KMS-11 (cell line): ENCODE measurements around the gene UBP1.
A peak's percentile ranks its signal among the peaks of the same experiment; 100 is the strongest.
"Not testable (repeated sequence)": the region's sequence is repeated elsewhere in the genome, so short reads cannot be mapped to it uniquely, and the experiment has no call there.

ENCODE experiments used
- H2AFZ ChIP-seq: fragments of 200-600 bp; sonication (generic); 2 replicates; pipeline ENCODE4 v1.6.1; 2016; ENCODE audit warnings: antibody characterized with exemption, mixed run types, low read depth
- H3K27ac ChIP-seq: fragments of 200-600 bp; sonication (generic); 2 replicates; pipeline ENCODE4 v1.6.1; 2016; ENCODE audit warnings: mild to moderate bottlenecking, mixed run types
- H3K27me3 ChIP-seq: fragments of 200-600 bp; sonication (generic); 2 replicates; pipeline ENCODE4 v1.6.1; 2017; ENCODE audit warnings: mild to moderate bottlenecking, low read depth, mixed run types, moderate library complexity; ENCODE audit not compliant: insufficient read depth
- H3K36me3 ChIP-seq: fragments of 200-600 bp; sonication (generic); 2 replicates; pipeline ENCODE4 v1.6.1; 2017; ENCODE audit warnings: mild to moderate bottlenecking, mixed run types; ENCODE audit not compliant: insufficient read depth
- H3K4me1 ChIP-seq: fragments of 200-600 bp; sonication (generic); 2 replicates; pipeline ENCODE4 v1.6.1; 2016; ENCODE audit warnings: mild to moderate bottlenecking, low read depth, mixed run types; ENCODE audit not compliant: poor library complexity, severe bottlenecking
- H3K4me2 ChIP-seq: fragments of 200-600 bp; sonication (generic); 2 replicates; pipeline ENCODE4 v1.7.0; 2016; ENCODE audit warnings: mild to moderate bottlenecking, mixed run types
- H3K4me3 ChIP-seq: fragments of 200-600 bp; sonication (generic); IDR thresholded peaks from 2 replicates; pipeline ENCODE4 v1.6.1; 2017; ENCODE audit warnings: low read depth, low read length, mixed read lengths; ENCODE audit not compliant: insufficient read depth
- H3K79me2 ChIP-seq: fragments of 200-600 bp; sonication (generic); 2 replicates; pipeline ENCODE4 v1.6.1; 2016; ENCODE audit warnings: low read depth, mixed run types; ENCODE audit not compliant: insufficient read depth
- H3K9ac ChIP-seq: fragments of 200-600 bp; sonication (generic); 2 replicates; pipeline ENCODE4 v1.6.1; 2016; ENCODE audit warnings: mild to moderate bottlenecking, mixed run types
- H4K20me1 ChIP-seq: fragments of 200-600 bp; sonication (generic); 2 replicates; pipeline ENCODE4 v1.6.1; 2016; ENCODE audit warnings: mild to moderate bottlenecking, mixed run types; ENCODE audit not compliant: insufficient read depth
- TF ChIP-seq, protein P1 (sequence below): fragments of 200-600 bp; sonication (generic); conservative IDR thresholded peaks from 2 replicates; pipeline ENCODE4 v1.6.1; 2017; ENCODE audit warnings: low read depth, mild to moderate bottlenecking, antibody characterized with exemption, low read length, moderate library complexity, mixed read lengths

UBP1 gene

GRCh38 chr3:33430061-33430460, 10.1 kb downstream of the UBP1 start:
- H3K4me1 ChIP-seq = peaks cover 45% of the 10 kb centered on the region
- no peak overlapping the region for H3K27ac ChIP-seq
- no peak overlapping the region for H3K9ac ChIP-seq
- H3K4me2 ChIP-seq = peak overlapping the region; percentile 17; the same call in 1 of the 2 replicates
- H3K36me3 ChIP-seq = no peaks in the 10 kb centered on the region
- H3K79me2 ChIP-seq = peaks cover 96% of the 10 kb centered on the region
- no peak overlapping the region for H3K4me3 ChIP-seq
- TF ChIP-seq, protein P1, sequence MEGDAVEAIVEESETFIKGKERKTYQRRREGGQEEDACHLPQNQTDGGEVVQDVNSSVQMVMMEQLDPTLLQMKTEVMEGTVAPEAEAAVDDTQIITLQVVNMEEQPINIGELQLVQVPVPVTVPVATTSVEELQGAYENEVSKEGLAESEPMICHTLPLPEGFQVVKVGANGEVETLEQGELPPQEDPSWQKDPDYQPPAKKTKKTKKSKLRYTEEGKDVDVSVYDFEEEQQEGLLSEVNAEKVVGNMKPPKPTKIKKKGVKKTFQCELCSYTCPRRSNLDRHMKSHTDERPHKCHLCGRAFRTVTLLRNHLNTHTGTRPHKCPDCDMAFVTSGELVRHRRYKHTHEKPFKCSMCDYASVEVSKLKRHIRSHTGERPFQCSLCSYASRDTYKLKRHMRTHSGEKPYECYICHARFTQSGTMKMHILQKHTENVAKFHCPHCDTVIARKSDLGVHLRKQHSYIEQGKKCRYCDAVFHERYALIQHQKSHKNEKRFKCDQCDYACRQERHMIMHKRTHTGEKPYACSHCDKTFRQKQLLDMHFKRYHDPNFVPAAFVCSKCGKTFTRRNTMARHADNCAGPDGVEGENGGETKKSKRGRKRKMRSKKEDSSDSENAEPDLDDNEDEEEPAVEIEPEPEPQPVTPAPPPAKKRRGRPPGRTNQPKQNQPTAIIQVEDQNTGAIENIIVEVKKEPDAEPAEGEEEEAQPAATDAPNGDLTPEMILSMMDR = no peak
- H4K20me1 ChIP-seq = peaks cover 28% of the 10 kb centered on the region
- H2AFZ ChIP-seq = no peak overlapping the region
- H3K27me3 ChIP-seq = no peaks in the 10 kb centered on the region

GRCh38 chr3:33429306-33429705, 10.9 kb downstream of the UBP1 start:
- H3K36me3 ChIP-seq, H3K9ac ChIP-seq, H3K4me3 ChIP-seq, H3K27ac ChIP-seq, H3K27me3 ChIP-seq, H2AFZ ChIP-seq: not testable (repeated sequence)
- Histone ChIP-seq H3K79me2 (peaks cover 88% of the 10 kb centered on the region), H4K20me1 (peaks cover 28% of the 10 kb centered on the region), H3K4me2 (0 out of 2 replicates have a peak overlapping the region, but pooled peaks have one; percentile 17), H3K4me1 (peaks cover 41% of the 10 kb centered on the region)

GRCh38 chr3:33428734-33429133, 11.5 kb downstream of the UBP1 start:
- H3K4me3 ChIP-seq = no peak overlapping the region
- H3K36me3 ChIP-seq = no peaks in the 10 kb centered on the region
- H3K4me2 ChIP-seq = no peak overlapping the region
- peaks cover 35% of the 10 kb centered on the region for H3K4me1 ChIP-seq
- no peak overlapping the region for H2AFZ ChIP-seq
- H3K27ac ChIP-seq = no peak overlapping the region
- H3K27me3 ChIP-seq = no peaks in the 10 kb centered on the region
- TF ChIP-seq, protein P1 = no peak
- peaks cover 28% of the 10 kb centered on the region for H4K20me1 ChIP-seq
- peaks cover 83% of the 10 kb centered on the region for H3K79me2 ChIP-seq
- no peak overlapping the region for H3K9ac ChIP-seq

DNA sequence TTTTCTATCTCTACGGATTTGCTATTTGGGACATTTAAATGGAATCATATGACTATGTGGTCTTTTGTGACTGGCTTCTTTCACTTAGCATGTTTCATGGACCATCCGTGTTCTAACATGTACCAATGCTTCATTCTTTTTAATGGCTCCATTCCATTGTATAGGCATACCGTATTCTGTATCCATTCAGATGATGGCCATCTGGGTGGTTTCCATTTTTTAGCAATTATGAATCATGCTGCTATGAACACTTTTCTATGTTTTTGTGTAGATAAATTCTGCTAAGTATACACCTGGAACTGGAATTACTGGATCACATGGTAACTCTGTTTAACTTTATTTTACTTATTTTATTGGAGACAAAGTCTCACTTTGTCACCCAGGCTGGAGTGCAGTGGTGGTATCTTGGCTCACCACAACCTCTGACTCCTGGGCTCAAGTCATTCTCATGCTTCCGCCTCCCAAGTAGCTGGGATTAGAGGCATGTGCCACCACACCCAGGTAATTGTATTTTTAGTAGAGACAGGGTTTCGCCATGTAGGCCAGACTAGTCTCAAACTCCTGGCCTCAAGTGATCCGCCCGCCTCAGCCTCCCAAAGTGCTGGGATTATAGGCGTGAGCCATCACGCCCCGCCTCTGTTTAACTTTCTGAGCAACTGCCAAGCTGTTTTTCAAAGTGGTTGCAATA, 13.4 kb downstream of the UBP1 start:
- Histone ChIP-seq H3K4me2 (no peak overlapping the region), H4K20me1 (peaks cover 28% of the 10 kb centered on the region), H3K27ac (no peak overlapping the region), H3K4me3 (no peak overlapping the region), H3K4me1 (peaks cover 28% of the 10 kb centered on the region), H2AFZ (no peak overlapping the region), H3K36me3 (no peaks in the 10 kb centered on the region), H3K79me2 (peaks cover 63% of the 10 kb centered on the region), H3K27me3 (no peaks in the 10 kb centered on the region), H3K9ac (no peak overlapping the region)
- TF ChIP-seq, protein P1 = no peak

DNA sequence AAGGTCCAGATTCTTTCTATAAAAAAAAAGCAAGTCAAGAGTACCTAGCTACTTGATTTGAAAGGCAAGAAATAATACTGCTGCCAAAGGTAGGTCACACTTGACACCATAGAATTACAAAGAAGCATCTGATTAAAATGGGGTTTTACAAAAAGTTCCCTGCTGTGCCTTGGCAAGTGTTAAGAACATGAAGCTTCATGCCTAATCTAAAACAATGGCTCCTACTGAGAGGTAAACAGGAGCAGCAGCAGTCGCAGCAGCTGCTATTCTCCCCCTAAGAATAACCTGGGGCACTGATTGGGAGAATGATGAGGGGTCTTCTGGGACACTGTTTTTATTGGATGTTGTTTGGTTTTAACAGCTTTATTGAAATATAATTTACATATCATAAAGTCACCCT, 14.1 kb downstream of the UBP1 start:
- TF ChIP-seq, protein P1 = no peak
- Histone ChIP-seq H3K27me3 (no peaks in the 10 kb centered on the region), H2AFZ (no peak overlapping the region), H3K9ac (no peak overlapping the region), H3K4me1 (peaks cover 23% of the 10 kb centered on the region), H3K36me3 (no peaks in the 10 kb centered on the region), H4K20me1 (peaks cover 25% of the 10 kb centered on the region), H3K4me3 (no peak overlapping the region), H3K27ac (no peak overlapping the region), H3K4me2 (no peak overlapping the region), H3K79me2 (peaks cover 56% of the 10 kb centered on the region)
